K562 (cell line): Measurements from ENCODE around the gene VILL. TPM values are rescaled to one million over a fixed set of nuclear protein-coding genes. Genes with fewer than 3 reads are reported as not detected.

Experiments
- DNMT1 ChIP-seq: fragments of 450-650 bp; IDR thresholded peaks from 2 replicates; pipeline ENCODE4 v1.6.1; 2016; ENCODE audit warnings: antibody characterized with exemption, mild to moderate bottlenecking
- E2F3 ChIP-seq: fragments of 250-450 bp; sonication (Bioruptor Pico); IDR thresholded peaks from 2 replicates; pipeline ENCODE4 v1.4.0; 2020; ENCODE audit warnings: mild to moderate bottlenecking
- ELF1 ChIP-seq: fragments of 200-800 bp; sonication (Bioruptor generic); IDR thresholded peaks from 2 replicates; pipeline ENCODE4 v1.6.1; 2016; ENCODE audit warnings: missing genetic modification characterization, missing compliant biosample characterization
- FOXA3 ChIP-seq, 2 experiments: fragments of 450-650 bp in 1 of 2; sonication (generic) in 1 of 2; formaldehyde crosslinking; IDR thresholded peaks in 1 of 2; conservative IDR thresholded peaks in 1 of 2; 2 replicates each; pipeline versions ENCODE4 v1.4.0 to v1.8.0; 2020 to 2022; ENCODE audit warnings: mild to moderate bottlenecking in 2 of 2, missing genetic modification reagents in 1 of 2
- FOXJ3 ChIP-seq: sonication (generic); formaldehyde crosslinking; IDR thresholded peaks from 2 replicates; pipeline ENCODE4 v1.4.0; 2020; ENCODE audit warnings: mild to moderate bottlenecking, missing genetic modification reagents
- FOXK1 ChIP-seq: sonication (generic); formaldehyde crosslinking; IDR thresholded peaks from 2 replicates; pipeline ENCODE4 v1.8.0; 2022; ENCODE audit warnings: missing genetic modification reagents, mild to moderate bottlenecking, borderline replicate concordance
- GABPA ChIP-seq: fragments of 200-800 bp; sonication (Bioruptor generic); conservative IDR thresholded peaks from 2 replicates; pipeline ENCODE4 v1.6.1; 2016; ENCODE audit warnings: low read depth, missing genetic modification characterization, missing compliant biosample characterization
- JUN ChIP-seq, 2 experiments: sonication (generic) in 1 of 2; formaldehyde crosslinking in 1 of 2; IDR thresholded peaks; 2 replicates each; pipeline versions ENCODE4 v1.6.1 to v1.8.0; 2012 to 2022; ENCODE audit warnings: borderline replicate concordance in 2 of 2, mild to moderate bottlenecking in 2 of 2, improper control_type of control experiment in 1 of 2, low read depth in 1 of 2, low read length in 1 of 2, missing genetic modification reagents in 1 of 2
- L3MBTL2 ChIP-seq: fragments of 450-650 bp; IDR thresholded peaks from 2 replicates; pipeline ENCODE4 v1.6.1; 2016; ENCODE audit warnings: mild to moderate bottlenecking, moderate library complexity
- PKNOX1 ChIP-seq: fragments of 450-650 bp; IDR thresholded peaks from 2 replicates; pipeline ENCODE4 v1.6.1; 2016
- ZNF274 ChIP-seq: IDR thresholded peaks from 2 replicates; pipeline ENCODE4 v1.6.1; 2011; ENCODE audit warnings: low read depth, mild to moderate bottlenecking, low read length, moderate library complexity, borderline replicate concordance
- polyA plus RNA-seq, 8 experiments: library from polyadenylated mRNA; depleted of rRNA in 4 of 8; stranded (reverse) in 5 of 8; unstranded in 3 of 8; fragments of >200 nt; fragmentation: Nextera tagmentation in 2 of 8; fragmentation: Illumina TruSeq in 1 of 8; extraction: Ambion mirVana in 2 of 8; extraction: Trizol in 1 of 8; gene quantifications; 2 replicates each; pipeline versions ENCODE4 v1.2.1 to v1.2.3, GENCODE V29; 2011 to 2014; ENCODE audit warnings: inconsistent platforms in 1 of 8, missing spikeins in 1 of 8
- total RNA-seq, 7 experiments: library from RNA; depleted of rRNA in 6 of 7; stranded (reverse); fragments of >200 nt in 6 of 7; fragmentation: Illumina TruSeq in 2 of 7; extraction: Trizol in 2 of 7; gene quantifications; 2 replicates each; pipeline versions ENCODE4 v1.2.1 to v1.2.3, GENCODE V29; 2011 to 2021; ENCODE audit warnings: low replicate concordance in 1 of 7
- TF ChIP-seq, protein P1 (sequence below): fragments of 250-450 bp; sonication (Bioruptor Pico); IDR thresholded peaks from 2 replicates; pipeline ENCODE4 v1.5.0; 2022; ENCODE audit warnings: mild to moderate bottlenecking
- TF ChIP-seq, protein P2 (sequence below): fragments of 250-450 bp; sonication (Bioruptor Pico); IDR thresholded peaks from 2 replicates; pipeline ENCODE4 v1.4.0; 2020
- TF ChIP-seq, protein P3 (sequence below), 2 experiments: fragments of 450-650 bp in 1 of 2; IDR thresholded peaks; 2 replicates each; pipeline ENCODE4 v1.6.1; 2011 to 2017; ENCODE audit warnings: low read depth in 2 of 2, antibody characterized with exemption in 1 of 2, borderline replicate concordance in 1 of 2, low read length in 1 of 2, mild to moderate bottlenecking in 1 of 2, mixed read lengths in 1 of 2; ENCODE audit not compliant: control insufficient read depth in 1 of 2

The VILL gene
- total and polyA plus RNA-seq, 9 of the 15 experiments (the other 6 are each of a cell fraction or from before 2014, with no cell fraction given), result 0.11 to 16.0 (median 8.8) TPM

- TF ChIP-seq ZNF274, result no peak
- TF ChIP-seq FOXK1 (CRISPR knock-in tag), result no peak
- no peak for TF ChIP-seq FOXJ3 (CRISPR knock-in tag)
- TF ChIP-seq, protein P1, sequence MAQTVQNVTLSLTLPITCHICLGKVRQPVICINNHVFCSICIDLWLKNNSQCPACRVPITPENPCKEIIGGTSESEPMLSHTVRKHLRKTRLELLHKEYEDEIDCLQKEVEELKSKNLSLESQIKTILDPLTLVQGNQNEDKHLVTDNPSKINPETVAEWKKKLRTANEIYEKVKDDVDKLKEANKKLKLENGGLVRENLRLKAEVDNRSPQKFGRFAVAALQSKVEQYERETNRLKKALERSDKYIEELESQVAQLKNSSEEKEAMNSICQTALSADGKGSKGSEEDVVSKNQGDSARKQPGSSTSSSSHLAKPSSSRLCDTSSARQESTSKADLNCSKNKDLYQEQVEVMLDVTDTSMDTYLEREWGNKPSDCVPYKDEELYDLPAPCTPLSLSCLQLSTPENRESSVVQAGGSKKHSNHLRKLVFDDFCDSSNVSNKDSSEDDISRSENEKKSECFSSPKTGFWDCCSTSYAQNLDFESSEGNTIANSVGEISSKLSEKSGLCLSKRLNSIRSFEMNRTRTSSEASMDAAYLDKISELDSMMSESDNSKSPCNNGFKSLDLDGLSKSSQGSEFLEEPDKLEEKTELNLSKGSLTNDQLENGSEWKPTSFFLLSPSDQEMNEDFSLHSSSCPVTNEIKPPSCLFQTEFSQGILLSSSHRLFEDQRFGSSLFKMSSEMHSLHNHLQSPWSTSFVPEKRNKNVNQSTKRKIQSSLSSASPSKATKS (CRISPR knock-in tag), result no peak
- no peak for TF ChIP-seq ELF1 (tag)
- TF ChIP-seq, protein P2, sequence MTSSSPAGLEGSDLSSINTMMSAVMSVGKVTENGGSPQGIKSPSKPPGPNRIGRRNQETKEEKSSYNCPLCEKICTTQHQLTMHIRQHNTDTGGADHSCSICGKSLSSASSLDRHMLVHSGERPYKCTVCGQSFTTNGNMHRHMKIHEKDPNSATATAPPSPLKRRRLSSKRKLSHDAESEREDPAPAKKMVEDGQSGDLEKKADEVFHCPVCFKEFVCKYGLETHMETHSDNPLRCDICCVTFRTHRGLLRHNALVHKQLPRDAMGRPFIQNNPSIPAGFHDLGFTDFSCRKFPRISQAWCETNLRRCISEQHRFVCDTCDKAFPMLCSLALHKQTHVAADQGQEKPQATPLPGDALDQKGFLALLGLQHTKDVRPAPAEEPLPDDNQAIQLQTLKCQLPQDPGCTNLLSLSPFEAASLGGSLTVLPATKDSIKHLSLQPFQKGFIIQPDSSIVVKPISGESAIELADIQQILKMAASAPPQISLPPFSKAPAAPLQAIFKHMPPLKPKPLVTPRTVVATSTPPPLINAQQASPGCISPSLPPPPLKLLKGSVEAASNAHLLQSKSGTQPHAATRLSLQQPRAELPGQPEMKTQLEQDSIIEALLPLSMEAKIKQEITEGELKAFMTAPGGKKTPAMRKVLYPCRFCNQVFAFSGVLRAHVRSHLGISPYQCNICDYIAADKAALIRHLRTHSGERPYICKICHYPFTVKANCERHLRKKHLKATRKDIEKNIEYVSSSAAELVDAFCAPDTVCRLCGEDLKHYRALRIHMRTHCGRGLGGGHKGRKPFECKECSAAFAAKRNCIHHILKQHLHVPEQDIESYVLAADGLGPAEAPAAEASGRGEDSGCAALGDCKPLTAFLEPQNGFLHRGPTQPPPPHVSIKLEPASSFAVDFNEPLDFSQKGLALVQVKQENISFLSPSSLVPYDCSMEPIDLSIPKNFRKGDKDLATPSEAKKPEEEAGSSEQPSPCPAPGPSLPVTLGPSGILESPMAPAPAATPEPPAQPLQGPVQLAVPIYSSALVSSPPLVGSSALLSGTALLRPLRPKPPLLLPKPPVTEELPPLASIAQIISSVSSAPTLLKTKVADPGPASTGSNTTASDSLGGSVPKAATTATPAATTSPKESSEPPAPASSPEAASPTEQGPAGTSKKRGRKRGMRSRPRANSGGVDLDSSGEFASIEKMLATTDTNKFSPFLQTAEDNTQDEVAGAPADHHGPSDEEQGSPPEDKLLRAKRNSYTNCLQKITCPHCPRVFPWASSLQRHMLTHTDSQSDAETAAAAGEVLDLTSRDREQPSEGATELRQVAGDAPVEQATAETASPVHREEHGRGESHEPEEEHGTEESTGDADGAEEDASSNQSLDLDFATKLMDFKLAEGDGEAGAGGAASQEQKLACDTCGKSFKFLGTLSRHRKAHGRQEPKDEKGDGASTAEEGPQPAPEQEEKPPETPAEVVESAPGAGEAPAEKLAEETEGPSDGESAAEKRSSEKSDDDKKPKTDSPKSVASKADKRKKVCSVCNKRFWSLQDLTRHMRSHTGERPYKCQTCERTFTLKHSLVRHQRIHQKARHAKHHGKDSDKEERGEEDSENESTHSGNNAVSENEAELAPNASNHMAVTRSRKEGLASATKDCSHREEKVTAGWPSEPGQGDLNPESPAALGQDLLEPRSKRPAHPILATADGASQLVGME (CRISPR knock-in tag), result no peak
- TF ChIP-seq, protein P3, sequence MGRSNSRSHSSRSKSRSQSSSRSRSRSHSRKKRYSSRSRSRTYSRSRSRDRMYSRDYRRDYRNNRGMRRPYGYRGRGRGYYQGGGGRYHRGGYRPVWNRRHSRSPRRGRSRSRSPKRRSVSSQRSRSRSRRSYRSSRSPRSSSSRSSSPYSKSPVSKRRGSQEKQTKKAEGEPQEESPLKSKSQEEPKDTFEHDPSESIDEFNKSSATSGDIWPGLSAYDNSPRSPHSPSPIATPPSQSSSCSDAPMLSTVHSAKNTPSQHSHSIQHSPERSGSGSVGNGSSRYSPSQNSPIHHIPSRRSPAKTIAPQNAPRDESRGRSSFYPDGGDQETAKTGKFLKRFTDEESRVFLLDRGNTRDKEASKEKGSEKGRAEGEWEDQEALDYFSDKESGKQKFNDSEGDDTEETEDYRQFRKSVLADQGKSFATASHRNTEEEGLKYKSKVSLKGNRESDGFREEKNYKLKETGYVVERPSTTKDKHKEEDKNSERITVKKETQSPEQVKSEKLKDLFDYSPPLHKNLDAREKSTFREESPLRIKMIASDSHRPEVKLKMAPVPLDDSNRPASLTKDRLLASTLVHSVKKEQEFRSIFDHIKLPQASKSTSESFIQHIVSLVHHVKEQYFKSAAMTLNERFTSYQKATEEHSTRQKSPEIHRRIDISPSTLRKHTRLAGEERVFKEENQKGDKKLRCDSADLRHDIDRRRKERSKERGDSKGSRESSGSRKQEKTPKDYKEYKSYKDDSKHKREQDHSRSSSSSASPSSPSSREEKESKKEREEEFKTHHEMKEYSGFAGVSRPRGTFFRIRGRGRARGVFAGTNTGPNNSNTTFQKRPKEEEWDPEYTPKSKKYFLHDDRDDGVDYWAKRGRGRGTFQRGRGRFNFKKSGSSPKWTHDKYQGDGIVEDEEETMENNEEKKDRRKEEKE (IDR thresholded peaks at IDR 0.05; ENCODE audit: borderline replicate concordance in 1 of 2, control insufficient read depth in 1 of 2, low read depth in 2 of 2, low read length in 1 of 2), result no peak
- TF ChIP-seq E2F3 (CRISPR knock-in tag), result no peak
- TF ChIP-seq GABPA (tag), result no peak
- TF ChIP-seq DNMT1, result no peak
- TF ChIP-seq L3MBTL2, result no peak
- TF ChIP-seq FOXA3 (CRISPR knock-in tag; conservative IDR thresholded peaks at IDR 0.05 in 1 of 2, IDR thresholded peaks at IDR 0.05 in 1 of 2), result 0 out of 4 replicates have a peak, but pooled peaks of 1 of the 2 experiments have one; percentile 30
- peak; percentile 37; the same call in 1 of the 2 replicates for TF ChIP-seq PKNOX1
- TF ChIP-seq JUN (IDR thresholded peaks at IDR 0.05; ENCODE audit: borderline replicate concordance, low read depth, low read length), result no peak
- no peak for TF ChIP-seq JUN (CRISPR knock-in tag; IDR thresholded peaks at IDR 0.05; ENCODE audit: borderline replicate concordance)
Measured at GRCh38 chr3:37945156-37945806, 45.3 kb upstream of the VILL start (continued).
